OCI-LY7 (cell line): ENCODE measurements around the gene ARG2. TPM values are rescaled to one million over a fixed set of nuclear protein-coding genes. Genes with fewer than 3 reads are reported as not detected.
A peak's percentile ranks its signal among the peaks of the same experiment; 100 is the strongest.

Experiments used
- BruUV-seq: library from RNA; stranded (reverse); fragments of 400-500 nt; replicated peaks from 2 replicates; lab custom pipeline; 2021; lab: Mats Ljungman, UMichigan
- CTCF ChIA-PET: fragments of 300-600 bp; sonication (Branson Sonifier 250); formaldehyde crosslinking; loops from one replicate; lab custom pipeline; 2022; ENCODE audit warnings: antibody characterized with exemption; ENCODE audit not compliant: unreplicated experiment; lab: Charles Lee
- POLR2A ChIA-PET: fragments of 300-600 bp; sonication (Branson Sonifier 250); formaldehyde crosslinking; loops from one replicate; lab custom pipeline; 2022; ENCODE audit warnings: antibody characterized with exemption; lab: Charles Lee
- DNase-seq: peaks from one replicate; pipeline ENCODE4 v3.0.0-alpha.2; 2015; ENCODE audit warnings: low spot score
- H2AFZ ChIP-seq: fragments of 200-600 bp; sonication (generic), shearing (Covaris generic); 2 replicates; pipeline ENCODE4 v1.6.1; 2014; ENCODE audit warnings: mild to moderate bottlenecking, antibody characterized with exemption, low read length, moderate library complexity
- H3K27ac ChIP-seq: fragments of 200-600 bp; sonication (generic); 2 replicates; pipeline ENCODE4 v1.5.1; 2014; ENCODE audit warnings: mixed run types, low read depth, mild to moderate bottlenecking, moderate library complexity, low read length, inconsistent platforms; ENCODE audit not compliant: poor library complexity, severe bottlenecking
- H3K36me3 ChIP-seq: fragments of 200-600 bp; sonication (generic); 2 replicates; pipeline ENCODE4 v1.6.1; 2014; ENCODE audit warnings: mild to moderate bottlenecking, antibody characterized with exemption, low read length, moderate library complexity, mixed read lengths; ENCODE audit not compliant: insufficient read depth
- H3K4me1 ChIP-seq: fragments of 200-600 bp; sonication (generic); 2 replicates; pipeline ENCODE4 v1.5.1; 2014; ENCODE audit warnings: mild to moderate bottlenecking, low read length; ENCODE audit not compliant: insufficient read depth, poor library complexity, severe bottlenecking
- H3K4me2 ChIP-seq: fragments of 200-600 bp; sonication (generic); 2 replicates; pipeline ENCODE4 v1.6.1; 2014; ENCODE audit warnings: mild to moderate bottlenecking, low read length
- H3K4me3 ChIP-seq: fragments of 200-600 bp; sonication (generic); 2 replicates; pipeline ENCODE4 v1.5.1; 2014; ENCODE audit warnings: mild to moderate bottlenecking, low read depth, low read length; ENCODE audit not compliant: poor library complexity, severe bottlenecking
- H3K79me2 ChIP-seq: fragments of 200-600 bp; sonication (generic); 2 replicates; pipeline ENCODE4 v1.6.1; 2016; ENCODE audit warnings: low read depth, mild to moderate bottlenecking, low read length, moderate library complexity, mixed read lengths; ENCODE audit not compliant: insufficient read depth
- H3K9me2 ChIP-seq: fragments of 200-600 bp; sonication (generic); 2 replicates; pipeline ENCODE4 v1.6.1; 2016; ENCODE audit warnings: mild to moderate bottlenecking, low read length, mixed read lengths; ENCODE audit not compliant: insufficient read depth
- H3K9me3 ChIP-seq: fragments of 200-600 bp; sonication (generic); 2 replicates; pipeline ENCODE4 v1.6.1; 2014; ENCODE audit warnings: mild to moderate bottlenecking, mixed run types, low read length, mixed read lengths
- H4K20me1 ChIP-seq: fragments of 200-600 bp; sonication (generic); 2 replicates; pipeline ENCODE4 v1.6.1; 2014; ENCODE audit warnings: mild to moderate bottlenecking, antibody characterized with exemption, low read length, moderate library complexity, mixed read lengths; ENCODE audit not compliant: insufficient read depth
- EZH2phosphoT487 ChIP-seq: fragments of 200-600 bp; sonication (generic); IDR thresholded peaks from 2 replicates; pipeline ENCODE4 v1.6.1; 2018; ENCODE audit warnings: low read depth, borderline replicate concordance, mild to moderate bottlenecking, mixed run types, antibody characterized with exemption, low read length, moderate library complexity, mixed read lengths
- intact Hi-C: fragments of 100-400 bp; cut with micrococcal nuclease; formaldehyde crosslinking; loops from one replicate; pipeline ENCODE4 v1.10.0; 2022; ENCODE audit not compliant: unreplicated experiment
- total RNA-seq, 2 experiments: library from RNA; depleted of rRNA in 1 of 2; stranded (reverse); fragments of >200 nt in 1 of 2; shearing (Covaris generic) in 1 of 2; gene quantifications; 2 replicates each; pipeline ENCODE4 v1.2.3, GENCODE V29; 2014 to 2022
- TF ChIP-seq, protein P1 (sequence below): fragments of 200-600 bp; sonication (generic); conservative IDR thresholded peaks from 2 replicates; pipeline ENCODE4 v1.5.1; 2014; ENCODE audit warnings: mild to moderate bottlenecking, antibody characterized with exemption, low read length, moderate library complexity, mixed read lengths

The ARG2 gene
- total RNA-seq, 2 experiments from 2014 or later = 2.0 to 4.2 TPM

DNA sequence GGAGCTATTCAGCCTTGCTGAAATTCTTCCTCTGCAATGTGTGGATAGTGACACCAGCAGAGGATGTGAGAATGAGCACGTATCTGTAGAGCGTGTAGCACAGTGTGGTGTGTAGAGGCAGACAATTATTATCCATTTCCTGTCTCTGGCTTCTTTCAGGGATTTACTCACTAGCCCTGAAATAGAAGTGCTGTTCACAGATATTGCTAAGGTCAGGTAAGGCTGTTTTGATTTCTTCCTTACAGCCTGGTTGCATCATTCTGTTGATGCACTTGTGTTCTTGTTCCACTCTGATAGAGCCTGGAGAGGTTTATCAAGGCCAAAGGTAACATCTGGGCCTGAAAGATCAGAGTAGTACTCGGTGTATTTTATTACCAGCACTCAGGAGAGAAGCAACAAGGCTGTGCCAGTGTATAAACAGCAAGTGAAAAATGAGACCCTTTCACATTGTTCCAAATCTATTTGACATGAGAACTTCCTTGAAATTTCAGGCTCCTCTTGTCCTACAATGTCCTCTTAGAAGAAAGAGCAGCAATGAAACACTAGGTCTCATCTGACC lies 16.7 kb downstream of the ARG2 start:
- no TSS peak for BruUV-seq
- DNase-seq = peak; percentile 15
- no peaks in the 10 kb centered on the region for H3K79me2 ChIP-seq
- H3K4me3 ChIP-seq = no peak overlapping the region
- CTCF ChIA-PET = no interaction called here
- no peaks in the 10 kb centered on the region for H3K9me3 ChIP-seq
- intact Hi-C loops = no loop called here
- no peaks in the 10 kb centered on the region for H3K36me3 ChIP-seq
- no peak overlapping the region for H2AFZ ChIP-seq
- POLR2A ChIA-PET = interaction anchor here (1.1 kb wide), 1 partner anchor 11 kb away, joined by 3 read pairs; no protein-coding TSS in a partner anchor
- TF ChIP-seq, protein P1, sequence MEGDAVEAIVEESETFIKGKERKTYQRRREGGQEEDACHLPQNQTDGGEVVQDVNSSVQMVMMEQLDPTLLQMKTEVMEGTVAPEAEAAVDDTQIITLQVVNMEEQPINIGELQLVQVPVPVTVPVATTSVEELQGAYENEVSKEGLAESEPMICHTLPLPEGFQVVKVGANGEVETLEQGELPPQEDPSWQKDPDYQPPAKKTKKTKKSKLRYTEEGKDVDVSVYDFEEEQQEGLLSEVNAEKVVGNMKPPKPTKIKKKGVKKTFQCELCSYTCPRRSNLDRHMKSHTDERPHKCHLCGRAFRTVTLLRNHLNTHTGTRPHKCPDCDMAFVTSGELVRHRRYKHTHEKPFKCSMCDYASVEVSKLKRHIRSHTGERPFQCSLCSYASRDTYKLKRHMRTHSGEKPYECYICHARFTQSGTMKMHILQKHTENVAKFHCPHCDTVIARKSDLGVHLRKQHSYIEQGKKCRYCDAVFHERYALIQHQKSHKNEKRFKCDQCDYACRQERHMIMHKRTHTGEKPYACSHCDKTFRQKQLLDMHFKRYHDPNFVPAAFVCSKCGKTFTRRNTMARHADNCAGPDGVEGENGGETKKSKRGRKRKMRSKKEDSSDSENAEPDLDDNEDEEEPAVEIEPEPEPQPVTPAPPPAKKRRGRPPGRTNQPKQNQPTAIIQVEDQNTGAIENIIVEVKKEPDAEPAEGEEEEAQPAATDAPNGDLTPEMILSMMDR = no peak
- no peak for TF ChIP-seq EZH2phosphoT487
- no peaks in the 10 kb centered on the region for H4K20me1 ChIP-seq
- H3K9me2 ChIP-seq = no peaks in the 10 kb centered on the region
- H3K27ac ChIP-seq = no peak overlapping the region
- no peak overlapping the region for H3K4me2 ChIP-seq
- no peaks in the 10 kb centered on the region for H3K4me1 ChIP-seq

GRCh38 chr14:67638642-67639041 lies 18.9 kb downstream of the ARG2 start:
- ChIA-PET CTCF (no interaction called here), POLR2A (no interaction called here)
- no peak for DNase-seq
- Histone ChIP-seq H3K79me2 (no peaks in the 10 kb centered on the region), H3K4me2 (no peak overlapping the region), H3K9me2 (no peaks in the 10 kb centered on the region), H3K4me1 (no peaks in the 10 kb centered on the region), H4K20me1 (no peaks in the 10 kb centered on the region), H3K36me3 (no peaks in the 10 kb centered on the region), H3K9me3 (no peaks in the 10 kb centered on the region), H3K27ac (no peak overlapping the region), H2AFZ (no peak overlapping the region), H3K4me3 (no peak overlapping the region)
- no TSS peak for BruUV-seq
- no peak for TF ChIP-seq EZH2phosphoT487
- TF ChIP-seq, protein P1 = no peak
- intact Hi-C loops = no loop called here

- no peak overlapping the region for H3K27ac ChIP-seq
- no peaks in the 10 kb centered on the region for H3K4me1 ChIP-seq
- no peak overlapping the region for H3K4me2 ChIP-seq
- TF ChIP-seq, protein P1 = no peak
- no peak for TF ChIP-seq EZH2phosphoT487
- ChIA-PET POLR2A (interaction anchor here (0.6 kb wide), 1 partner anchor 629 kb away, joined by 3 read pairs; no protein-coding TSS in a partner anchor), CTCF (no interaction called here)
- DNase-seq = no peak
- no peaks in the 10 kb centered on the region for H3K79me2 ChIP-seq
- no peak overlapping the region for H3K4me3 ChIP-seq
- intact Hi-C loops = no loop called here
- H4K20me1 ChIP-seq = no peaks in the 10 kb centered on the region
- H3K9me2 ChIP-seq = no peaks in the 10 kb centered on the region
- no peaks in the 10 kb centered on the region for H3K9me3 ChIP-seq
- peaks cover 6% of the 10 kb centered on the region; the same call in 1 of the 2 replicates for H3K36me3 ChIP-seq
- H2AFZ ChIP-seq = no peak overlapping the region
- BruUV-seq = no TSS peak
These were observed 21.8 kb downstream of the ARG2 start for GRCh38 chr14:67641480-67641879.
